Keratinocyte (primary cell): ENCODE measurements around the gene CYTH2.

Experiments used
- EZH2 ChIP-seq: IDR thresholded peaks from one replicate; pipeline ENCODE4 v1.6.1; 2012; ENCODE audit warnings: inconsistent platforms, mild to moderate bottlenecking, low read length, moderate library complexity
- TF ChIP-seq, protein P1 (sequence below), 3 experiments: IDR thresholded peaks in 1 of 3; conservative IDR thresholded peaks in 1 of 3; optimal IDR thresholded peaks in 1 of 3; 2 replicates in 2 of 3; 3 replicates in 1 of 3; pipeline versions ENCODE3 to v1.5.1; 2011; ENCODE audit warnings: low read length in 3 of 3, mild to moderate bottlenecking in 3 of 3, moderate library complexity in 2 of 3, control low read depth in 1 of 3, inconsistent platforms in 1 of 3; ENCODE audit not compliant: insufficient read depth in 2 of 3; ENCODE audit errors: extremely low read depth in 1 of 3

DNA sequence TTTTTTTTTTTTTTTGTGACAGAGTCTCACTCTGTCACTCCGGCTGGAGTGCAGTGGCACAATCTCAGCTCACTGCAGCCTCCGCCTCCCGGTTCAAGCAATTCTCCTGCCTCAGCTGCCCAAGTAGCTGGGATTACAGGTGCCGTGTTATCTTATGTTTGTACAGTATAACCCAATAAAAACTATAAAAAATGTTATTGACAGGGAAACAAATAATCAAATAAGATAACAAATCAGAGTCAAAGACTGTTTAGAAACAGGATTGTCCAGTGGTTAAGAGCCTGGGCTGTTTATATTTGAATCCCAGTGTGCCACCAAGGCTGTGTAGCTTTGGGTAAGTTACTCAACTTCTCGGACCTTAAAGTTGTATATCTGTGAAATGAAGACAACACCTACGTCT lies 61.6 kb downstream of the CYTH2 start:
- TF ChIP-seq, protein P1, sequence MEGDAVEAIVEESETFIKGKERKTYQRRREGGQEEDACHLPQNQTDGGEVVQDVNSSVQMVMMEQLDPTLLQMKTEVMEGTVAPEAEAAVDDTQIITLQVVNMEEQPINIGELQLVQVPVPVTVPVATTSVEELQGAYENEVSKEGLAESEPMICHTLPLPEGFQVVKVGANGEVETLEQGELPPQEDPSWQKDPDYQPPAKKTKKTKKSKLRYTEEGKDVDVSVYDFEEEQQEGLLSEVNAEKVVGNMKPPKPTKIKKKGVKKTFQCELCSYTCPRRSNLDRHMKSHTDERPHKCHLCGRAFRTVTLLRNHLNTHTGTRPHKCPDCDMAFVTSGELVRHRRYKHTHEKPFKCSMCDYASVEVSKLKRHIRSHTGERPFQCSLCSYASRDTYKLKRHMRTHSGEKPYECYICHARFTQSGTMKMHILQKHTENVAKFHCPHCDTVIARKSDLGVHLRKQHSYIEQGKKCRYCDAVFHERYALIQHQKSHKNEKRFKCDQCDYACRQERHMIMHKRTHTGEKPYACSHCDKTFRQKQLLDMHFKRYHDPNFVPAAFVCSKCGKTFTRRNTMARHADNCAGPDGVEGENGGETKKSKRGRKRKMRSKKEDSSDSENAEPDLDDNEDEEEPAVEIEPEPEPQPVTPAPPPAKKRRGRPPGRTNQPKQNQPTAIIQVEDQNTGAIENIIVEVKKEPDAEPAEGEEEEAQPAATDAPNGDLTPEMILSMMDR (optimal IDR thresholded peaks at IDR 0.05 in 1 of 3, IDR thresholded peaks at IDR 0.05 in 1 of 3, conservative IDR thresholded peaks at IDR 0.05 in 1 of 3; ENCODE audit: extremely low read depth in 1 of 3, insufficient read depth in 2 of 3, low read length in 3 of 3): no peak
- TF ChIP-seq EZH2: no peak
